ENCODE measurements around the gene NCAM1.

Gene NCAM1

GRCh38 chr11:113104691-113105251 is 143.6 kb downstream of the NCAM1 start (continued):
- TF ChIP-seq ZNF645 (tag by site-specific recombination; IDR thresholded peaks at IDR 0.05), result no peak
- TF ChIP-seq, protein P1, sequence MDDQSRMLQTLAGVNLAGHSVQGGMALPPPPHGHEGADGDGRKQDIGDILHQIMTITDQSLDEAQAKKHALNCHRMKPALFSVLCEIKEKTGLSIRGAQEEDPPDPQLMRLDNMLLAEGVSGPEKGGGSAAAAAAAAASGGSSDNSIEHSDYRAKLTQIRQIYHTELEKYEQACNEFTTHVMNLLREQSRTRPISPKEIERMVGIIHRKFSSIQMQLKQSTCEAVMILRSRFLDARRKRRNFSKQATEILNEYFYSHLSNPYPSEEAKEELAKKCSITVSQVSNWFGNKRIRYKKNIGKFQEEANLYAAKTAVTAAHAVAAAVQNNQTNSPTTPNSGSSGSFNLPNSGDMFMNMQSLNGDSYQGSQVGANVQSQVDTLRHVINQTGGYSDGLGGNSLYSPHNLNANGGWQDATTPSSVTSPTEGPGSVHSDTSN (CRISPR knock-in tag; IDR thresholded peaks at IDR 0.05), result no peak
- TF ChIP-seq ZNF335 (tag by site-specific recombination; conservative IDR thresholded peaks at IDR 0.05), result no peak
- no peak for TF ChIP-seq KLF9 (tag by site-specific recombination; IDR thresholded peaks at IDR 0.05; ENCODE audit: low read depth)
- TF ChIP-seq ZNF155 (tag by site-specific recombination; IDR thresholded peaks at IDR 0.05), result no peak

DNA sequence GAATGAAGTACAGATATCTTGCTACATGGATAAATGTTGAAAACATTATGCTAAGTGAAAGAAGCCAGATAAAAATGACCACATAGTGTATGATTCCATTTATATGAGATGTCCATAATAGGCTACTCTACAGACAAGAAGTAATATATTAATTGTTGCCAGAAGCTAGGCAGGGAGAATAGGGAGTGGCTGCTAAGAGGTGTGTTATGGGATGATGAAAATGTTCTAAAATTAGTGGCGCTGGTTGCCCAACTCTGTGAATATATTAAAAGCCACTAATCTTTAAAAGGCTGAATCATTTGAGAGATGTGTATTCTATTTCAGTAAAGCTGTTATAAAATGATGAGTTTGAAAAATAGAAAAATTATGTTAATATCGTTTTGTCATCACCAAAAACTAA is 144.4 kb downstream of the NCAM1 start:
- POLR2A ChIA-PET, result no interaction called here
- CTCF ChIA-PET, result no interaction called here
- no peak for TF ChIP-seq ZNF791 (tag by site-specific recombination; IDR thresholded peaks at IDR 0.05)
- no peak for TF ChIP-seq ZNF140 (tag by site-specific recombination; IDR thresholded peaks at IDR 0.05)
- no peak for TF ChIP-seq ZNF2 (tag by site-specific recombination; IDR thresholded peaks at IDR 0.05)
- no peak for TF ChIP-seq ZBTB21 (tag by site-specific recombination; IDR thresholded peaks at IDR 0.05)
- TF ChIP-seq TRIM28 (IDR thresholded peaks at IDR 0.05; ENCODE audit: borderline replicate concordance, low read length), result no peak
- no peak for TF ChIP-seq ZNF37A (tag by site-specific recombination; IDR thresholded peaks at IDR 0.05)
- TF ChIP-seq ZNF596 (tag by site-specific recombination; IDR thresholded peaks at IDR 0.05), result no peak
- TF ChIP-seq GLI2 (tag by site-specific recombination; IDR thresholded peaks at IDR 0.05; ENCODE audit: borderline replicate concordance, low read depth), result no peak
- no peak for TF ChIP-seq ZNF341 (tag by site-specific recombination; IDR thresholded peaks at IDR 0.05; ENCODE audit: low read depth)
- TF ChIP-seq ZNF76 (tag by site-specific recombination; IDR thresholded peaks at IDR 0.05; ENCODE audit: borderline replicate concordance, low read depth), result no peak
- no peak for TF ChIP-seq ZNF146 (tag by site-specific recombination; IDR thresholded peaks at IDR 0.05)
- Histone ChIP-seq H3K36me3 (ENCODE audit: control insufficient read depth in 2 of 2, insufficient read depth in 1 of 2, low read length in 2 of 2) (no peaks in the 10 kb centered on the region), H3K4me1 (ENCODE audit: control insufficient read depth, insufficient read depth, low read length) (peaks cover 8% of the 10 kb centered on the region), H3K27ac (ENCODE audit: extremely low read depth, low read depth, low read length) (no peak overlapping the region), H3K4me3 (ENCODE audit: low read depth, low read length) (no peak overlapping the region), H3K9me3 (ENCODE audit: control insufficient read depth, insufficient read depth, low read depth, low read length) (no peaks in the 10 kb centered on the region)

GRCh38 chr11:113106507-113106906 is 145.3 kb downstream of the NCAM1 start:
- no peak for TF ChIP-seq ZNF544 (tag by site-specific recombination; IDR thresholded peaks at IDR 0.05)
- no peak for TF ChIP-seq ZNF404 (tag by site-specific recombination; IDR thresholded peaks at IDR 0.05)
- no peak for TF ChIP-seq ZBTB6 (tag by site-specific recombination; IDR thresholded peaks at IDR 0.05)
- no peak for TF ChIP-seq ZNF561 (tag by site-specific recombination; IDR thresholded peaks at IDR 0.05; ENCODE audit: borderline replicate concordance)
- no peak for TF ChIP-seq ZNF837 (tag by site-specific recombination; IDR thresholded peaks at IDR 0.05)
- Histone ChIP-seq H3K4me1 (ENCODE audit: control insufficient read depth, insufficient read depth, low read length) (peaks cover 8% of the 10 kb centered on the region), H3K9me3 (ENCODE audit: control insufficient read depth, insufficient read depth, low read depth, low read length) (no peaks in the 10 kb centered on the region), H3K36me3 (ENCODE audit: control insufficient read depth in 2 of 2, insufficient read depth in 1 of 2, low read length in 2 of 2) (no peaks in the 10 kb centered on the region), H3K27ac (ENCODE audit: extremely low read depth, low read depth, low read length) (no peak overlapping the region), H3K4me3 (ENCODE audit: low read depth, low read length) (no peak overlapping the region)
- ChIA-PET POLR2A (no interaction called here), CTCF (interaction anchor here (0.6 to 0.7 kb wide), 2 partner anchors 35 to 106 kb away, joined by 3 read pairs; no protein-coding TSS in a partner anchor)

All from HEK293 (cell line).